ENCODE results near the gene TAL2.

GRCh38 chr9:105693435-105694189, 31.4 kb downstream of the TAL2 start:
- no peak for TF ChIP-seq CTCF (IDR thresholded peaks at IDR 0.05)
- TF ChIP-seq EP300 (IDR thresholded peaks at IDR 0.05), result no peak

All from tibial nerve (tissue), 4 donors.